Kidney glomerular epithelial cell (primary cell): Measurements from ENCODE around the gene DYNLT5.
"Not testable (repeated sequence)": the region's sequence is repeated elsewhere in the genome, so short reads cannot be mapped to it uniquely, and the experiment has no call there.

Experiments used
- DNase-seq: peaks from one replicate; lab custom pipeline; 2025; lab: John Stamatoyannopoulos, UW

Gene DYNLT5

GRCh38 chr1:66752000-66752592, at the start of gene DYNLT5:
TSS of gene DYNLT5 (plus strand) at chr1:66752459. CDS start at chr1:66754659, 2,200 bp downstream.
- DNase-seq: no peak

GRCh38 chr1:66704177-66704875, 47.9 kb upstream of the DYNLT5 start:
- DNase-seq: no peak

GRCh38 chr1:66705110-66705509, 47.1 kb upstream of the DYNLT5 start:
- DNase-seq: no peak

GRCh38 chr1:66711420-66711819, 40.8 kb upstream of the DYNLT5 start:
- DNase-seq: peak; percentile 8

- peak; percentile 8 for DNase-seq
These were observed 39.4 kb upstream of the DYNLT5 start for GRCh38 chr1:66712839-66713238.

- DNase-seq: peak; percentile 5
These were observed 28.3 kb upstream of the DYNLT5 start for GRCh38 chr1:66723985-66724384.

GRCh38 chr1:66725885-66726665, 26.2 kb upstream of the DYNLT5 start:
- DNase-seq: peak; percentile 70

GRCh38 chr1:66728021-66728420, 24.2 kb upstream of the DYNLT5 start:
- DNase-seq: no peak

GRCh38 chr1:66728716-66729115, 23.5 kb upstream of the DYNLT5 start:
- not testable (repeated sequence) for DNase-seq

GRCh38 chr1:66729119-66729518, 23.1 kb upstream of the DYNLT5 start:
- no peak for DNase-seq

- no peak for DNase-seq
These were observed 22.7 kb upstream of the DYNLT5 start for GRCh38 chr1:66729523-66729922.

- no peak for DNase-seq
These were observed 21.8 kb upstream of the DYNLT5 start for GRCh38 chr1:66730462-66730861.

- no peak for DNase-seq
These were observed 20.9 kb upstream of the DYNLT5 start for GRCh38 chr1:66731170-66731865.

GRCh38 chr1:66732407-66733166, 19.7 kb upstream of the DYNLT5 start:
- no peak for DNase-seq

GRCh38 chr1:66733348-66734017, 18.8 kb upstream of the DYNLT5 start:
- no peak for DNase-seq

- DNase-seq: not testable (repeated sequence)
These were observed 17.7 kb upstream of the DYNLT5 start for GRCh38 chr1:66734531-66734930.

GRCh38 chr1:66737836-66738235, 14.4 kb upstream of the DYNLT5 start:
- DNase-seq: no peak

GRCh38 chr1:66739401-66740157, 12.7 kb upstream of the DYNLT5 start:
- no peak for DNase-seq

GRCh38 chr1:66745451-66745850, 6.8 kb upstream of the DYNLT5 start:
- no peak for DNase-seq

- DNase-seq: no peak
These were observed 4.8 kb upstream of the DYNLT5 start for GRCh38 chr1:66747501-66747900.
